CD8-positive, alpha-beta memory T cell (primary cell): ENCODE data around the gene AIMP1. TPM values are rescaled to one million over a fixed set of nuclear protein-coding genes. Genes with fewer than 3 reads are reported as not detected.
"Not testable (repeated sequence)": the region's sequence is repeated elsewhere in the genome, so short reads cannot be mapped to it uniquely, and the experiment has no call there.

Experiments
- CTCF ChIA-PET: fragments of 350-600 bp; sonication (Branson Sonifier 250); formaldehyde crosslinking; loops from one replicate; lab custom pipeline; 2021; ENCODE audit warnings: antibody characterized with exemption; lab: Charles Lee
- POLR2A ChIA-PET: fragments of 350-600 bp; sonication (Branson Sonifier 250); formaldehyde crosslinking; loops from one replicate; lab custom pipeline; 2021; ENCODE audit warnings: antibody characterized with exemption; lab: Charles Lee
- DNase-seq, 5 donors: peaks; one replicate each; pipeline versions ENCODE4 v3.0.0 to v3.0.0-alpha.2; 2020 to 2022; ENCODE audit warnings: mixed read lengths in 1 of 5
- H3K27ac ChIP-seq: one replicate; pipeline ENCODE4 v1.7.0; 2013; ENCODE audit warnings: low read depth, mild to moderate bottlenecking, low read length, moderate library complexity
- H3K27me3 ChIP-seq: 2 replicates; pipeline ENCODE4 v1.7.0; 2013; ENCODE audit warnings: low read length, mild to moderate bottlenecking; ENCODE audit not compliant: insufficient read depth, poor library complexity, severe bottlenecking
- H3K36me3 ChIP-seq: 2 replicates; pipeline ENCODE4 v1.7.0; 2013; ENCODE audit warnings: mild to moderate bottlenecking, low read length, moderate library complexity; ENCODE audit not compliant: insufficient read depth
- H3K4me1 ChIP-seq: 2 replicates; pipeline ENCODE4 v1.7.0; 2013; ENCODE audit warnings: mild to moderate bottlenecking, low read length, moderate library complexity; ENCODE audit not compliant: insufficient read depth
- H3K4me3 ChIP-seq: 2 replicates; pipeline ENCODE4 v1.7.0; 2013; ENCODE audit warnings: mild to moderate bottlenecking, low read length
- H3K9me3 ChIP-seq: 2 replicates; pipeline ENCODE4 v1.7.0; 2013; ENCODE audit warnings: mild to moderate bottlenecking, low read length
- H3K27ac Mint-ChIP-seq, 8 donors: one replicate each; pipeline ENCODE4 v1.8.0; 2020 to 2021; ENCODE audit warnings: mixed read lengths in 8 of 8, mild to moderate bottlenecking in 6 of 8, inconsistent platforms in 3 of 8, moderate library complexity in 3 of 8
- H3K27me3 Mint-ChIP-seq, 2 donors: one replicate each; pipeline ENCODE4 v1.8.0; 2020 to 2021; ENCODE audit warnings: mixed read lengths in 2 of 2, mild to moderate bottlenecking in 1 of 2, moderate library complexity in 1 of 2
- H3K36me3 Mint-ChIP-seq, 3 donors: one replicate each; pipeline ENCODE4 v1.8.0; 2020 to 2021; ENCODE audit warnings: mixed read lengths in 3 of 3, inconsistent platforms in 1 of 3, mild to moderate bottlenecking in 1 of 3
- H3K4me1 Mint-ChIP-seq, 3 donors: one replicate each; pipeline ENCODE4 v1.8.0; 2020 to 2021; ENCODE audit warnings: mixed read lengths in 3 of 3, inconsistent platforms in 1 of 3, mild to moderate bottlenecking in 1 of 3
- H3K4me3 Mint-ChIP-seq, 7 donors: one replicate each; pipeline ENCODE4 v1.8.0; 2020 to 2021; ENCODE audit warnings: mixed read lengths in 7 of 7, mild to moderate bottlenecking in 6 of 7, moderate library complexity in 4 of 7, inconsistent platforms in 2 of 7
- H3K9me3 Mint-ChIP-seq, 5 donors: one replicate each; pipeline ENCODE4 v1.8.0; 2020 to 2022; ENCODE audit warnings: mixed read lengths in 5 of 5, mild to moderate bottlenecking in 3 of 5, moderate library complexity in 2 of 5, inconsistent platforms in 1 of 5
- polyA plus RNA-seq: library from polyadenylated mRNA; unstranded; fragments of 300-500 nt; fragmentation: Illumina TruSeq; gene quantifications from one replicate; pipeline ENCODE4 v1.2.3, GENCODE V29; 2021
- total RNA-seq, 2 experiments: library from RNA; stranded (reverse); gene quantifications; one replicate each; pipeline ENCODE4 v1.2.3, GENCODE V29; 2021

AIMP1 gene
- total and polyA plus RNA-seq, 3 experiments from 2014 or later = 66.5 to 67.9 (median 67.0) TPM

GRCh38 chr4:106371161-106371560 lies 54.8 kb downstream of the AIMP1 start:
- no peaks in the 10 kb centered on the region for H3K36me3 ChIP-seq

GRCh38 chr4:106373026-106373425 lies 56.7 kb downstream of the AIMP1 start:
- Histone ChIP-seq H3K27ac (no peak overlapping the region), H3K36me3 (no peaks in the 10 kb centered on the region), H3K4me1 (no peaks in the 10 kb centered on the region), H3K4me3 (no peak overlapping the region), H3K27me3 (no peaks in the 10 kb centered on the region), H3K9me3 (no peaks in the 10 kb centered on the region)
- no peak overlapping the region for H3K27ac Mint-ChIP-seq
- ChIA-PET CTCF (no interaction called here), POLR2A (no interaction called here)
- H3K36me3 Mint-ChIP-seq = no peaks in the 10 kb centered on the region
- no peaks in the 10 kb centered on the region for H3K9me3 Mint-ChIP-seq
- no peak for DNase-seq
- peaks cover 5 to 32% of the 10 kb centered on the region in 2 donors for H3K27me3 Mint-ChIP-seq
- H3K4me1 Mint-ChIP-seq = peaks cover 0 to 1% (median 0%) of the 10 kb centered on the region in 3 donors
- no peak overlapping the region for H3K4me3 Mint-ChIP-seq

More at GRCh38 chr4:106371161-106371560, 54.8 kb downstream of the AIMP1 start:
- Mint-ChIP-seq H3K4me3 (no peak overlapping the region), H3K36me3 (no peaks in the 10 kb centered on the region), H3K9me3 (no peaks in the 10 kb centered on the region), H3K27me3 (peaks cover 5 to 40% of the 10 kb centered on the region in 2 donors), H3K27ac (no peak overlapping the region), H3K4me1 (peaks cover 0 to 1% (median 0%) of the 10 kb centered on the region in 3 donors)
- ChIA-PET POLR2A (no interaction called here), CTCF (no interaction called here)
- Histone ChIP-seq H3K4me1 (no peaks in the 10 kb centered on the region), H3K9me3 (no peaks in the 10 kb centered on the region), H3K4me3 (no peak overlapping the region), H3K27ac (no peak overlapping the region), H3K27me3 (no peaks in the 10 kb centered on the region)
- no peak for DNase-seq

- Mint-ChIP-seq H3K27ac (no peak overlapping the region), H3K4me1 (no peaks in the 10 kb centered on the region), H3K9me3 (no peaks in the 10 kb centered on the region), H3K27me3 (peaks cover 5 to 8% of the 10 kb centered on the region in 2 donors), H3K4me3 (no peak overlapping the region), H3K36me3 (no peaks in the 10 kb centered on the region)
- Histone ChIP-seq H3K27ac (no peak overlapping the region), H3K36me3 (no peaks in the 10 kb centered on the region), H3K27me3 (no peaks in the 10 kb centered on the region), H3K4me3 (no peak overlapping the region), H3K9me3 (no peaks in the 10 kb centered on the region), H3K4me1 (no peaks in the 10 kb centered on the region)
- no peak for DNase-seq
- POLR2A ChIA-PET = no interaction called here
- CTCF ChIA-PET = no interaction called here
These were observed 63.8 kb downstream of the AIMP1 start for GRCh38 chr4:106380179-106380578.

- H3K4me3 Mint-ChIP-seq = no peak overlapping the region
- CTCF ChIA-PET = interaction anchor here (1.3 kb wide), 1 partner anchor 9 kb away, joined by 3 read pairs; no protein-coding TSS in a partner anchor
- DNase-seq = no peak
- no peak overlapping the region for H3K4me3 ChIP-seq
- H3K27me3 ChIP-seq = no peaks in the 10 kb centered on the region
- no peaks in the 10 kb centered on the region for H3K9me3 ChIP-seq
- H3K9me3 Mint-ChIP-seq = no peaks in the 10 kb centered on the region
- H3K4me1 Mint-ChIP-seq = no peaks in the 10 kb centered on the region
- H3K27ac ChIP-seq = no peak overlapping the region
- no peak overlapping the region for H3K27ac Mint-ChIP-seq
- H3K4me1 ChIP-seq = no peaks in the 10 kb centered on the region
- no peaks in the 10 kb centered on the region for H3K36me3 ChIP-seq
- H3K27me3 Mint-ChIP-seq = peaks cover 1 to 8% of the 10 kb centered on the region in 2 donors
- H3K36me3 Mint-ChIP-seq = no peaks in the 10 kb centered on the region
- POLR2A ChIA-PET = no interaction called here
These were observed 68.5 kb downstream of the AIMP1 start for GRCh38 chr4:106384878-106385277.

- no peaks in the 10 kb centered on the region for H3K4me1 ChIP-seq
- H3K36me3 ChIP-seq = no peaks in the 10 kb centered on the region
- Mint-ChIP-seq H3K36me3 (no peaks in the 10 kb centered on the region), H3K27me3 (peaks cover 1 to 8% of the 10 kb centered on the region in 2 donors), H3K9me3 (no peaks in the 10 kb centered on the region), H3K27ac (no peak overlapping the region), H3K4me1 (no peaks in the 10 kb centered on the region), H3K4me3 (no peak overlapping the region)
- CTCF ChIA-PET = no interaction called here
- no peaks in the 10 kb centered on the region for H3K9me3 ChIP-seq
- no peak for DNase-seq
- H3K27ac ChIP-seq = no peak overlapping the region
- H3K27me3 ChIP-seq = no peaks in the 10 kb centered on the region
- POLR2A ChIA-PET = no interaction called here
- no peak overlapping the region for H3K4me3 ChIP-seq
These were observed 69.6 kb downstream of the AIMP1 start for GRCh38 chr4:106385853-106386393.

- Histone ChIP-seq H3K4me1 (no peaks in the 10 kb centered on the region), H3K4me3 (no peak overlapping the region), H3K27ac (no peak overlapping the region), H3K27me3 (no peaks in the 10 kb centered on the region), H3K36me3 (no peaks in the 10 kb centered on the region), H3K9me3 (peaks cover 7% of the 10 kb centered on the region)
- POLR2A ChIA-PET = no interaction called here
- H3K9me3 Mint-ChIP-seq = peaks cover 26 to 41% (median 30%) of the 10 kb centered on the region in 5 donors
- H3K27ac Mint-ChIP-seq = no peak overlapping the region
- no peaks in the 10 kb centered on the region for H3K4me1 Mint-ChIP-seq
- H3K4me3 Mint-ChIP-seq = no peak overlapping the region
- DNase-seq = no peak
- no peaks in the 10 kb centered on the region for H3K36me3 Mint-ChIP-seq
- CTCF ChIA-PET = no interaction called here
- H3K27me3 Mint-ChIP-seq = peaks cover 0 to 6% of the 10 kb centered on the region in 2 donors
These were observed 79.2 kb downstream of the AIMP1 start for GRCh38 chr4:106395582-106395981.

GRCh38 chr4:106398898-106399297 lies 82.5 kb downstream of the AIMP1 start:
- H3K27me3 ChIP-seq, H3K27ac ChIP-seq, H3K4me3 Mint-ChIP-seq, H3K9me3 ChIP-seq, H3K4me1 ChIP-seq, POLR2A ChIA-PET, H3K27ac Mint-ChIP-seq, H3K27me3 Mint-ChIP-seq, H3K4me1 Mint-ChIP-seq, H3K4me3 ChIP-seq, H3K36me3 Mint-ChIP-seq, DNase-seq, H3K36me3 ChIP-seq, CTCF ChIA-PET: not testable (repeated sequence)
- peaks cover 27 to 37% (median 30%) of the 10 kb centered on the region in 5 donors for H3K9me3 Mint-ChIP-seq
